ENCODE results near the gene CD1B. TPM values are rescaled to one million over a fixed set of nuclear protein-coding genes. Genes with fewer than 3 reads are reported as not detected.
A peak's percentile ranks its signal among the peaks of the same experiment; 100 is the strongest.
"Not testable (repeated sequence)": the region's sequence is repeated elsewhere in the genome, so short reads cannot be mapped to it uniquely, and the experiment has no call there.

The CD1B gene
- total RNA-seq, 2 donors from 2014 or later: not detected

DNA sequence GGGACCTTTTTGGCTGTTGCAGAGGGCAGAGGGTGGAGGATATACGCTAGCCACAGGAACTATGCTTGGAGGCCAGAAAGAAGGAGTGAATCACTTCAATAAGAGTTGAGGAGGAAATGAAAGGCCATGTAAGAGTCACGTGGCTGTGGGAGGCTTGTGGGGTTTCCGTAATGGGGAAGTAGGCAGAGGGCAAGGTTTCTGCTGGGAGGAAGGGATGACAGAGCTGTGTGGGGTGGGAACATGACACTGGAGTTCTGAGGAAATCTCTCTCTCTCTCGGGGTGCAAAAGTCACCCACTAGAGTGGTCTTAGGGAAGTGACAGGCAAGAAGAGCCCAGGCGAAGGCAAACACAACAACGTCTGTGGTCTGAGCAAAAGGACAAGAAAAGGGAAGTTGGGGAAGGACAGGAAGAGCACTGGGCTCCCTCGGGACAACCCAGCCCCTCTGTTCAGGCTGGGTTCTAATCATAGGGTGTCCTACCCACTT lies 45.5 kb downstream of the CD1B start:
- H3K27ac Mint-ChIP-seq: peak overlapping the region; percentile 42
- WGBS, 2 experiments (ENCODE audit: insufficient coverage in 1 of 2, insufficient read length in 1 of 2): 85 to 97% methylated on average over 5 to 7 of the region's 7 CpGs
- no peak overlapping the region for H3K9ac ChIP-seq (ENCODE audit: extremely low read depth, low read length, poor library complexity, severe bottlenecking)

DNA sequence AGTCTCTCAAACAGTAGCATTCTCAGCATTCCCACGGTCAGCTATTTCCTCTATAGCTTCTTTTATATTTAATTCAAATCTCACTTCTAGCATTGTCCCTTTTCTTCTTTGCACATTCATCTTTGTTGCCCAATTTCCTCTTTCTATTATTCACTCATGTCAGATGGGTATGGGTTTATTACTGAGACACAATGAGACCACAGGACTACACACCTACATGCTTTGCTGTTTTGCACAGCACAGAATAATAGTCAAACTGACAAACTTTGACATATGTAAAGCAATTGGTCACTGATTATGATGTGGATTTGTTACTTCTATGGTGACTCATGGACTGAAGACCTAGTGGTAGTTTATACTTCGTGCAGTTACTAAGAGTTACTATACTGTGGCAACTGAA lies 47.4 kb downstream of the CD1B start:
- Histone ChIP-seq H3K27ac (ENCODE audit: low read depth, low read length) (no peak overlapping the region), H3K27me3 (ENCODE audit: control insufficient read depth, insufficient read depth, low read length, poor library complexity, severe bottlenecking) (no peaks in the 10 kb centered on the region), H3K36me3 (ENCODE audit: control insufficient read depth, insufficient read depth, low read length) (no peaks in the 10 kb centered on the region), H3K4me3 (ENCODE audit: low read length) (no peak overlapping the region), H3K4me1 (ENCODE audit: control insufficient read depth, insufficient read depth, low read length) (peaks cover 4% of the 10 kb centered on the region), H3K9me3 (ENCODE audit: control insufficient read depth, low read length) (peaks cover 5% of the 10 kb centered on the region), H3K9ac (ENCODE audit: extremely low read depth, low read length, poor library complexity, severe bottlenecking) (no peak overlapping the region)
- no peak overlapping the region for H3K4me3 Mint-ChIP-seq
- H3K27me3 Mint-ChIP-seq (ENCODE audit: insufficient read depth): no peaks in the 10 kb centered on the region
- WGBS, 2 experiments (ENCODE audit: insufficient coverage in 1 of 2, insufficient read length in 1 of 2): 50 to 81% methylated on average over 1 to 2 of the region's 2 CpGs
- no peak for DNase-seq
- peaks cover 27% of the 10 kb centered on the region for H3K9me3 Mint-ChIP-seq
- H3K4me1 Mint-ChIP-seq: peaks cover 16% of the 10 kb centered on the region
- no peaks in the 10 kb centered on the region for H3K36me3 Mint-ChIP-seq (ENCODE audit: low read depth)
- H3K27ac Mint-ChIP-seq: no peak overlapping the region
- no peak for TF ChIP-seq CTCF (conservative IDR thresholded peaks at IDR 0.05)

More for the DNA sequence above, 45.5 kb downstream of the CD1B start:
- Histone ChIP-seq H3K27me3 (ENCODE audit: control insufficient read depth, insufficient read depth, low read length, poor library complexity, severe bottlenecking) (no peaks in the 10 kb centered on the region), H3K4me1 (ENCODE audit: control insufficient read depth, insufficient read depth, low read length) (peaks cover 4% of the 10 kb centered on the region), H3K27ac (ENCODE audit: low read depth, low read length) (no peak overlapping the region), H3K4me3 (ENCODE audit: low read length) (no peak overlapping the region), H3K36me3 (ENCODE audit: control insufficient read depth, insufficient read depth, low read length) (no peaks in the 10 kb centered on the region), H3K9me3 (ENCODE audit: control insufficient read depth, low read length) (no peaks in the 10 kb centered on the region)
- Mint-ChIP-seq H3K4me1 (peaks cover 16% of the 10 kb centered on the region), H3K27me3 (ENCODE audit: insufficient read depth) (no peaks in the 10 kb centered on the region), H3K36me3 (ENCODE audit: low read depth) (no peaks in the 10 kb centered on the region), H3K9me3 (peaks cover 16% of the 10 kb centered on the region), H3K4me3 (no peak overlapping the region)
- DNase-seq: no peak
- no peak for TF ChIP-seq CTCF (conservative IDR thresholded peaks at IDR 0.05)

- H3K27me3 Mint-ChIP-seq (ENCODE audit: insufficient read depth); H3K27ac ChIP-seq (ENCODE audit: low read depth, low read length); H3K27ac Mint-ChIP-seq; H3K36me3 ChIP-seq (ENCODE audit: control insufficient read depth, insufficient read depth, low read length); H3K27me3 ChIP-seq (ENCODE audit: control insufficient read depth, insufficient read depth, low read length, poor library complexity, severe bottlenecking); H3K9me3 ChIP-seq (ENCODE audit: control insufficient read depth, low read length); H3K4me1 ChIP-seq (ENCODE audit: control insufficient read depth, insufficient read depth, low read length); DNase-seq; H3K4me3 Mint-ChIP-seq; H3K36me3 Mint-ChIP-seq (ENCODE audit: low read depth); H3K4me3 ChIP-seq (ENCODE audit: low read length); H3K9ac ChIP-seq (ENCODE audit: extremely low read depth, low read length, poor library complexity, severe bottlenecking): not testable (repeated sequence)
- 71 to 81% methylated on average over 1 to 2 of the region's 2 CpGs for WGBS, 2 experiments (ENCODE audit: insufficient coverage in 1 of 2, insufficient read length in 1 of 2)
- peaks cover 33% of the 10 kb centered on the region for H3K9me3 Mint-ChIP-seq
- H3K4me1 Mint-ChIP-seq: peaks cover 16% of the 10 kb centered on the region
These were observed 48.9 kb downstream of the CD1B start for GRCh38 chr1:158282421-158282820.

Other genes starting within 250 kb of the CD1B start
- 1 to 10 TPM; 1.7 TPM for gene CD1D, start 150.6 kb downstream of the CD1B start, total RNA-seq
- gene CD1A, start 77.1 kb downstream of the CD1B start, total RNA-seq: not detected
- gene CD1C, start 41.6 kb downstream of the CD1B start, total RNA-seq: not detected
- gene CD1E, start 22.4 kb upstream of the CD1B start, total RNA-seq: not detected
- not detected for gene OR10T2, start 67.9 kb upstream of the CD1B start, total RNA-seq
- gene OR10K2, start 94.7 kb upstream of the CD1B start, total RNA-seq: not detected
- not detected for gene OR10K1, start 130.3 kb upstream of the CD1B start, total RNA-seq
- not detected for gene OR10R2, start 140.7 kb upstream of the CD1B start, total RNA-seq
- not detected for gene OR6Y1, start 222.9 kb upstream of the CD1B start, total RNA-seq
- gene OR6P1, start 239.0 kb upstream of the CD1B start, total RNA-seq: not detected
- gene OR10X1, start 248.4 kb upstream of the CD1B start, total RNA-seq: not detected

Data from endodermal cell (in vitro differentiated cells).